Nephron progenitor cell (in vitro differentiated cells): ENCODE data around the gene NMT1.

Experiments used
- DNase-seq: peaks from one replicate; pipeline ENCODE4 v3.0.0; 2021
- H3K27ac Mint-ChIP-seq: 2 replicates; pipeline ENCODE4 v1.8.0; 2021; ENCODE audit warnings: mild to moderate bottlenecking, moderate library complexity, mixed read lengths
- H3K27me3 Mint-ChIP-seq: 2 replicates; pipeline ENCODE4 v1.8.0; 2021; ENCODE audit warnings: mild to moderate bottlenecking, low read depth, mixed read lengths; ENCODE audit not compliant: poor library complexity
- H3K36me3 Mint-ChIP-seq: 2 replicates; pipeline ENCODE4 v1.8.0; 2021; ENCODE audit warnings: low read depth, mixed read lengths
- H3K4me1 Mint-ChIP-seq: 2 replicates; pipeline ENCODE4 v1.8.0; 2021; ENCODE audit warnings: mixed read lengths
- H3K4me3 Mint-ChIP-seq: 2 replicates; pipeline ENCODE4 v1.8.0; 2021; ENCODE audit warnings: mild to moderate bottlenecking, moderate library complexity, mixed read lengths
- H3K9me3 Mint-ChIP-seq: 2 replicates; pipeline ENCODE4 v1.8.0; 2021; ENCODE audit warnings: mild to moderate bottlenecking, moderate library complexity, mixed read lengths
- CTCF ChIP-seq: fragments of 200-600 bp; sonication (generic); IDR thresholded peaks from 2 replicates; pipeline ENCODE4 v1.5.0; 2021; ENCODE audit warnings: antibody characterized with exemption

NMT1 gene

GRCh38 chr17:45032174-45032541 lies 29.0 kb upstream of the NMT1 start:
- Mint-ChIP-seq H3K27ac (peak overlapping the region; percentile 84), H3K4me3 (no peak overlapping the region), H3K27me3 (no peaks in the 10 kb centered on the region), H3K4me1 (peaks cover 41% of the 10 kb centered on the region), H3K9me3 (no peaks in the 10 kb centered on the region), H3K36me3 (peaks cover 45% of the 10 kb centered on the region)
- no peak for TF ChIP-seq CTCF
- DNase-seq = no peak

GRCh38 chr17:45034599-45034998 lies 26.5 kb upstream of the NMT1 start:
- Mint-ChIP-seq H3K4me1 (peaks cover 62% of the 10 kb centered on the region), H3K9me3 (no peaks in the 10 kb centered on the region), H3K4me3 (no peak overlapping the region), H3K27me3 (no peaks in the 10 kb centered on the region), H3K27ac (peak overlapping the region; percentile 96), H3K36me3 (peaks cover 40% of the 10 kb centered on the region)
- no peak for DNase-seq
- no peak for TF ChIP-seq CTCF

DNA sequence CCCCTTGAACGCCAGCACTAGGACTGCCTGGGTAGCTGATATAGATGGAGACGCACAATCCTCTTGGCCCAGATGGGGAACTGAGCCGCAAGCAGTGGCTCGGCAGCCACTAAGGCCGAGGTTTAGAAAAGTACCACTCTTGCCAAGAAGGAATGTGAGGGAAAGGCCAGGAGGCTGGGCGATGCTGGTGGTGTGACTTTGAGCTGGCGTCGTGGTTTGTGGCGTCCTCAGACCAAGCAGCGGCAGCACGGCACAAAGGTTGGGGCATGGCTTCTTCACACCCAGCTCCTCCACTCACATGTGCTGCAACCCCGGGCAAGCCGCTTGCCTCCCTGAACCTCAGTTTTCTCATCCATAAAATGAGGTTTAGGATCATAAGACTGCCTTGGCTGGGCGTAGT lies 25.3 kb upstream of the NMT1 start:
- Mint-ChIP-seq H3K4me3 (no peak overlapping the region), H3K27ac (no peak overlapping the region), H3K9me3 (no peaks in the 10 kb centered on the region), H3K4me1 (peaks cover 70% of the 10 kb centered on the region), H3K36me3 (peaks cover 32% of the 10 kb centered on the region), H3K27me3 (no peaks in the 10 kb centered on the region)
- no peak for DNase-seq
- no peak for TF ChIP-seq CTCF

DNA sequence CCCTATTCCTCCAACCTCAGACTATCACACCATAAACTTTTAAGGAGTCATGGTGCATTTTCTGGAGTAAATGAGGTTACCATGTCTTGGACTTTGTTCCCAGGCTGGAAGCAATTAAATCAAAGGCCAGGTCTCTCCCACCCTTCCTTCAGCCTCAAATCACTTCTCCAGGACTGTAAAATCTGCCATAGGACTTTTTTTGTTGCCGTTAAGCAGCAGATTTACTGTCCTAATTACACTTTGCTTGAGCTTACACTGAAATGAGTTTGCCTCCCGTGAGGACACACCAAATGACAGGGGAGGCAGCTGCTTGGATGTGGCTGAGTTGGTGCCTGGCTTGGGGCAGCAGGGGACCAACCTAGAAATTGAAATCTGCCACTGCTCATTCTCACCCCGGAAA lies 24.4 kb upstream of the NMT1 start:
- Mint-ChIP-seq H3K27ac (peak overlapping the region; percentile 98), H3K36me3 (peaks cover 26% of the 10 kb centered on the region), H3K9me3 (no peaks in the 10 kb centered on the region), H3K4me1 (peaks cover 73% of the 10 kb centered on the region), H3K27me3 (no peaks in the 10 kb centered on the region), H3K4me3 (no peak overlapping the region)
- DNase-seq = no peak
- no peak for TF ChIP-seq CTCF

DNA sequence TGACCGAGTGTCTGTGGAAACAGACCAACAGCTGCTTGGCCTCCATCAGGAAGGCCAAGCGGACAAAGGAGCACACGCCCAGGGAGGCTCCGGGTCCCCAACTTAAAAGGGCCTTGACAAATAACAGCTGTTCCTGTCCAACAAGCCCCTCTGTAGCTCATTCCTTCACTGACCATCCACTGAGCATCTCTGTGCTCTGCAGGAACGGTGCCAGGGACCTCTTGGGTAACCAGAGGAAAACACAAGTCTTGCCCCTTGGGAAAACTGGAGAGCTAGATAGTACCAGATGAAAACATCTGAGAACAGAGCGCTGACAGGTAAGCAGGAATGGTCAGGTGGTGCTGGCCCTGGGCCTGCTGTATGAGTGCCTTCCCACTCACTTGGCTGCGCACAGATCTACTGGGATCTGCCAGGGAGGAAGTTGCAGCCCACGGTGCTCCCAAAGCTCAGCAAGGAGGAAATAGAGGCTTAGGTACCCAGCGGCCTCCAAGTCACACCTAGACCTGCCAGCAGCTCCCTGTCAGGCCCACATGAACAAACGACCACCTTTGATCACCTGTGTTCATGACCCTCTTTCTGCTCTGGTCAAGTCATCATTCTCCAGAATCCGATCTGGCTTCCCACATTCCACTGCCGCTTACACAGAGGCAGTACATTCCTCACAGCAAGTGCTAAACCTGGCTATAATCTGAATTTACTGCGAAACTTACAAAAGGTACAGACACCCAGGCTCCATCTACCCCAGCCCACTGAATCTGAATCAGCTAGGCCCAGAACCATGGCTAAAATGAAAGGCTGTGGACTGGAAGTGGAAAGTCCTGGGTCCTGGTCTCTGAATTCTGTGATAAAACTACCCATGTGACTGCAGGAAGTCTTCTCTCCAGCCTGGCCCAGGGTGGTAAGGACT lies 22.1 kb upstream of the NMT1 start:
- H3K4me1 Mint-ChIP-seq = peaks cover 85% of the 10 kb centered on the region
- no peak for TF ChIP-seq CTCF
- no peak overlapping the region for H3K4me3 Mint-ChIP-seq
- H3K27ac Mint-ChIP-seq = peak overlapping the region; percentile 68
- DNase-seq = no peak
- peaks cover 15% of the 10 kb centered on the region for H3K36me3 Mint-ChIP-seq
- peaks cover 4% of the 10 kb centered on the region for H3K27me3 Mint-ChIP-seq
- H3K9me3 Mint-ChIP-seq = no peaks in the 10 kb centered on the region

DNA sequence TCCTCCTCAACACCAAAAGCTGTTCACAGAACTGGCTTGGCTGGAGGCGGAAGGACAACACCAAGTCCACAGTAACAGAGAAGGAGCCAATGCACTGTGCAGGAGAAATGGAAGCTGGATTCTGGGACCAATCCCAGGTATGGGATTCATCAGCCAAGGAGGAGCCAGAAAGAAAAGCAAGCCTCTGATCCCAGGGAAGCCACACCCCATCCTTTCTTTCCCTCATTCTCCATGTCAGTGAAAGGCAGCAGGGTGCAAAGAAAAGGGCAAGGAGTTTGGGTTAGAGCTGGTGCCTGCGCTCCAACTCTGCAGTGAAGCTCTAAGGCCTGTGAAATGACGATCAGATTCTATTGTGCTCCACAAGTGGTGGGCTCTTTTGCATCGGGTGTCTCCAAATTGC lies 20.7 kb upstream of the NMT1 start:
- no peak for DNase-seq
- Mint-ChIP-seq H3K36me3 (peaks cover 5% of the 10 kb centered on the region), H3K27ac (no peak overlapping the region), H3K4me1 (peaks cover 83% of the 10 kb centered on the region), H3K27me3 (peaks cover 4% of the 10 kb centered on the region), H3K4me3 (no peak overlapping the region), H3K9me3 (no peaks in the 10 kb centered on the region)
- TF ChIP-seq CTCF = no peak
